GM10847 (cell line): Measurements from ENCODE around the gene RAI1.

Source experiments
- POLR2A ChIP-seq: IDR thresholded peaks from 2 replicates; pipeline ENCODE4 v1.6.1; 2011; ENCODE audit not compliant: insufficient read length; ENCODE audit errors: extremely low read depth

Gene RAI1

DNA sequence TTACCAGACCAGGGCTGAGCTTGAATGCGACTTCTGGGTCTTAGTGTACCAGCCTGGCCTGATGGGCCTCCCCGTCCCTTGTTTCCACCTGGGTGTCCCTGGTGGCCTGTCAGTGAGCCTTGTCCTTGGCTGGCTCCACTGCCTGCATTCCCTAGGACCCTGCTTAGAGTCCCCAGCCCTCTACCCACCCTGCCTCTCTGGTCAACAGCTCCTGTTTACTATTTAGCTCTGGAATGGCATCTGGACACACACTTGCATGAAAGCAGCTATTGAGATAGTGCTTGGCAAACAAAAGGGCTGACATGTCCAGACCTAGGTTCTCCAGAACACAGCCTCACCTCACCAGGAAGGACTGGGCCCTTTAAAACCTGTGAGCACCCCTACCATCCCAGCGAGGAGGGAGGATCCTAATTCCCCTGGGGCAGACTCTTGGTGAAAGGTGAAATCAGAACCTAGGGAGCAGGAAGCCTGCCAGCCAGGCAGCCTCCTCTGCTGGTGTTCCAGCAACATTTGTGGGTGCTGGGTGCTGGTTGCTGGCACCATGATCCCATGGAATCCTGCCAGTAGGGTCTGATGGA is 38.8 kb downstream of the RAI1 start:
- no peak for TF ChIP-seq POLR2A

DNA sequence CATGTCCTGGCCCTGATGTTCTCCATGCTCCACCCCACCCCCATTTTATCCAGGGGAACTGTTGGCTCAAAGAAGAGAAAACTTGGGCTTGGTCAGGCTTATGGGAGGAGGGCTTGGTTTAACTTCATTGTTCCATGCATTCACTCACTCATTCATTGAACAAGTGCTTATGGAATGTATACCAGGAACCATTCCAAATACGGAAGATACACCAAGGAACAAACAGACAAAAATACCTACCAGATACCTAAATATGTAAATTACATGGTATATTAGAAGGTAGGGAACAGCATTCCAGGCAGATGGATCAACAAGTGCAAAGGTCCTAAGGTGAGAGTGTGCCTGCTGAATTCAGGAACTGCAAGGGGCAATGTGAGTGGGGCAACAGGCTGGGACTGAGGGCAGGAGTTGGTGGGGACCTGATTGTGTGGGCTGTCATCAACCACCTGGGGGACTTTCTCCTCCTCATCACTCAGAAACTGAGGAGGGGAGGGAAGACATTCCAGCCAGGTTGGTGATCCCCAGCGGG is 39.9 kb downstream of the RAI1 start:
- no peak for TF ChIP-seq POLR2A

DNA sequence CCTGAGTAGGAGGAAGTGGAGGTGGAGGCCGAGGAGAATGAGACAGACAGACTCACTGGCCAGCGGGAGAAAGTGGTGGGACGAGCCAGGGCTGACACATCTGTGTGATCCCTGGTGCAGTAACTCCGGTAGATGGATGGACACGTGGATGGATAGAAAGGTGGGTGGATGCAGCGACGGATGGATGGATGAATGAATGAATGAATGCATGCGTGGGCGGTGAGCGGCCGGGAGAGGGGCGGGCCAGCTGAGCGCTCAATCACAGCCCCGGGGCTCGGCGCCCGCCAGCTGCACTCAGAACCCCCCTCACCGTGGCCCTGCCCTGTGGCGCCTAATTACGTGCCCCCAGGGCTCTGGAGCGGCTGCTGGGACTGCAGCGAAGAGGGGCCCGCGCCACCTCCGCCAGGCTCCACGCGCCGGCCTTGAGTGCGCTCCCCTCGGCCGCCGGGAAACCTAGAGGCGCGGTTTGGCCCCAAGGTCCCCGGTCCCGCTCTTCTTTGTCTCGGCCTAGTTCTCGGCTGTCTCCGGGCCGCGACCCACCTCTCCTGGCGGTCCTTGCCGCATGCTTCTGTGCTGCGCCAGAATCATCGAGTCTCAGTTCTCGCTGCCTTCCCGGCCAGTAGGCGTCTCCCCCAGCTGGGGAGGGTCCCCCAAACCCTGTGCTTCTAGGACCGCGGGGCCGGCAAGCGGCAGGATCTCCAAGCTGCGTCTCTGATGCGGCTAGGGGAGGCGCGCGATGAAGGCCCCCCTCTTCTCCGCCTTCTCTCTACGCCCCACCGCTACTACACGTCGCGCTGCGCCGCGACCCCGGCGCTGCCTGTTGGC is 41.0 kb downstream of the RAI1 start:
- no peak for TF ChIP-seq POLR2A

DNA sequence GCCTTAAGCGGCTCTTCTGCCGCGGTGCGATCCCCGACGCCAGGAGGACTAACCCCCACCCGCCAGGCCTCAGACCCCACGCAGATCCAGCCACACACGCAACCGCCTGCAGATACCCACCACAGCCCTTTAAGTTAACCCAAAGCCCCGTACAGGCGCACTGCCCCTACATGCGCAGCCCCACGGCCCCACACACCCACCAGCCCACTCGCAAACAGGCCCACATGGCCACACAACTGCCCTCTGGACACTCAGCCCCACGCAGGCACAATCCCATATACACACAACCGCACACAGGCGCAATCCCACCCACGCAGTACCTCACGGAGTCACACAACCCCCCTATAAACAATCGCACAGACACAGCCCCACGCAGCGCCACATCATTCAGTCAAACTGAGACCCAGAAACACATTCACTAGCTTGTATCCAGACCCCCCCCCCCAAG is 41.7 kb downstream of the RAI1 start:
- TF ChIP-seq POLR2A: no peak

DNA sequence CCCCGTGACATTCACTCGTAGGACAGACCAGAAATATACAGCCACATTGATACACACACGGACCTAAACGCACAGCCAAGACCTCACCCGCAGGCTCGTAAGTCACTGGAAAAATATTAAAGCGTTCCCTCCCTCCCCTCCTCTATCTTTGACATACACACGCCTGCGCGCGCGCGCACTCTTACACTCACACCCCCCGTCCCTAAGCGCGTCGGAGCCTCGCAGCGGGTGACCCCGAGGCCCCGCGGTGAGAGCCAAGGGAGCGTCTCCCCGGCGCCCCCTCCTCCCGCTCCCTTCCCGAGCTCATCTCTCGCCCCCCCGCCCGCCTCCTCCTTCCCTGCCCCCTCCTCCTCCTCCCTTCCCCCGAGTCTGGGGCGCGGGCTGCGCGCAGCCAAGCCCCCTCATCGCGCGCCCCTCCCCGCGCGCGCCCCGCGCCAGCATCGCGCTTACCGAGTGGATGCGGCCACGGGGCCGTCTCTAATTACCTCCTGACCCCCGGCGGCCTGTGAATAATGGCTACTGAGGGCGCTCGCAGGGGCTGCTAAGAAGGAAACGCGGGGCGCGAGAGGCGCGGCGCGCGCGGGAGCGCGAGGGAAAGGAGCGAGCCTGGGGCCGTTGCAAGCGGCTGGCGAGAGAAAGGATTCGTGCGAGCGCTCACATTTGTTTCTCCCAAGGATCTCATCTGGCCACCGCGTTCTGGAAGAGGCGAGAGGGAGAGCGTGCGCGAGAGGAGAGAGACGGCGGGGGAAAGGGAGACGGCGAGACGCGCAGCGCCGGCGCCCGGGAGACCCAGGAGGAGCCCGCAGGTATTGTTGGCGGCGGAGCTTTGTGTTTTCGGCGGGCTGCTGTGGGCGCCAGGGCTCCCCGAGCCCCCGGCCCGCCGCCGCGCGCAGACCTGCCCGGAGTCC is 42.4 kb downstream of the RAI1 start:
- peak; percentile 10 for TF ChIP-seq POLR2A

DNA sequence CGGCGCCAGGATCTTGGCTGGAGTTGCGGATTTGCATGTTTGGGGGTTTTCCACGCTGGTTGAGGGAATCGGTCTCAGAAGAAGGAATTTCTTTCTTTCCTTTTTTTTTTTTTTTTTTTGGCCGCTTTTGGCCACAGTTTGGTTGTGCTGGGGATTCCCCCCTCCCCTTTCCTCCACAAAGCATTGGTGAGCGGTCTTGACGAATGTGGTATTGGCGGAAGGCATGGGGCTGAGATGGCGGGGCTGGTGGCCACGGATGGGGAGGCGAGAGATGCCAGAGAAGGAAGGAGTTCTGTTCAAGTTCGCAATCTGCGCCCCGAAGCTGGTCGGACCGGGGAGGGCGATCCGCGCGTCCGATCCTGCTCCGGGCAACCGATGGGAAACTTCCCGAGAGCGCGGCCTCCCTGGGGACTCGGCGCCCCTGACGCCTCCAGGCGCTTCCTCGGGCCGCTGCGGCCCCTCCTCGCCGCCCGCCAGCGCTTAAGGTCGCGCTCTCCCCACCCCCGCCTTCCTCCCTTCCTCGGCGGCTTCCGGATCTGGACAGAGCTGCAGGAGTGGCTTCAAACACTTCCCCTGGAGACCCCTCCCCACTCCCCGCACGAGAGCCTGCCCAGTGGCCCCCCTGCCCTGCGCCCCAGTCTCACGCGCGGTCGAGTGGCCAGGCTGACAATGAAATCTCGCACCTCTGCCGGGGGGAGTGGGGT is 43.2 kb downstream of the RAI1 start:
- no peak for TF ChIP-seq POLR2A

DNA sequence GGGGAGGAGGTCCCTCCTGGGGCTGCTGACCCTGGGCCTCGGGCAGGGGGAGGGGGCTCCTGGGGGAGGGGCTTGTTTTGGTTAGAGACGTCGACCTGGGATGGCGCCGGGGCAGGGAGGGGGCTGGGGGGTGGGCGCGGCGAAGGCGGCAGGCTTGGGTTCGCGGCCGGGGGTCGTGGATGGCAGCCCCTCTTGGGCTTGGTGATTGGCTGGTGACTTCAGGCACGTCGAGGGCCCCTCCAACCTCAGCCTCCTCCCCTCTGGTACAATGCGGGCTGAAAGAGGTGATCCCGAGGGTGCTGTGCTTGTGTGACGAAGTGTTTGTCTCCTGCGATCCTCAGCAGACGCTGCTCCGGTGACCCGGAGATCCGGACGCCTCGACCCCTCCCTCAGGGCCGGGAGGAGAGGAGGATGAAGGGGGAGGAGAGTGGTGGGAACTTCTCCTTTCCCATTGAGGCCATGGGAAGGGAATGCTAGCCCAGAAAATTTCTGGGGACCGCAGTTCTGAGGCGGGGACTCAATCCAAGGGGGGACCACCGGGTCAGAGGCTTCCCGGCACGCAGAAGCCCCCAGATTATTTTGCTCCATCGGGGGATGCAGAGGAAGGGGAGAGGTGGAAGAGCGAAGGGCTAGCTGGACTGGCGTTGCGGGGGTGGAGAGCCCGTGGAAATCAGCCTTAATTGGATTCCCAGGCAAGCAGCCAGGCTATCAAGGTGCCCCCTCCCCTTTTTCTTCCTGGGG is 43.9 kb downstream of the RAI1 start:
- no peak for TF ChIP-seq POLR2A

DNA sequence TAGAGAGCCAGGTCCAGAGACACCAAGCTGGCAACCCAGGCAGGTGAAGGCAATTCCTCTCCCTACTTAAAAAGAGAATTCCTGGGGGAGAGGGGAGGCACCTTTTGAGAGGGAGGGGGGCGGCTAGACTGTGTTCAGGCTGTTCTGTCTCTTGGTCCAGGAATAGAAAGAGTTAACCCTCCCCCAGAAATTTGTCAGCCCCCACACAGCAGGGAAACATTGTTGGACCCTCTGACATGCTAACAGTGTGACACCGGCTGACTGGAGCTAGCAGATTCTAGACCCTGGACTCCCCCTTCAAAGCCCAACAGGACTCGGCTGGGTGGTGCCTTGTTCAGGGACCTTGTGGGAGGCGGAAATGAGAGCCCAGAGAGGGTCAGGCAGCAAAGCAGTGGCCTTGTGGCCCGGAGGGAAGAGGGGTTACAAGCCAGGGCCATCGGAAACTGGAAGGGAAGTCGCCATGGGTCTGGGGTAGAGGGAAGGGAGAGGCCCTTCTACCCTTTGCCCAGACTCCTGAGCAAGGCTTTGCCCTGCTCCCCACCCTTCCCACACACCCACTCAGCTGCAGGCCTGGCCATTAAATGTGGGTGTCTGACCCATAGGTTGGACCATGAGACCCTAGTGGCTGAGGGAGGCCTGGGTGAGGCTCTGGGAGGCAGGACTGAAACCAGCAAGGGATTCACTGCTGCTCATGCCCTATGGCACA is 44.6 kb downstream of the RAI1 start:
- no peak for TF ChIP-seq POLR2A

DNA sequence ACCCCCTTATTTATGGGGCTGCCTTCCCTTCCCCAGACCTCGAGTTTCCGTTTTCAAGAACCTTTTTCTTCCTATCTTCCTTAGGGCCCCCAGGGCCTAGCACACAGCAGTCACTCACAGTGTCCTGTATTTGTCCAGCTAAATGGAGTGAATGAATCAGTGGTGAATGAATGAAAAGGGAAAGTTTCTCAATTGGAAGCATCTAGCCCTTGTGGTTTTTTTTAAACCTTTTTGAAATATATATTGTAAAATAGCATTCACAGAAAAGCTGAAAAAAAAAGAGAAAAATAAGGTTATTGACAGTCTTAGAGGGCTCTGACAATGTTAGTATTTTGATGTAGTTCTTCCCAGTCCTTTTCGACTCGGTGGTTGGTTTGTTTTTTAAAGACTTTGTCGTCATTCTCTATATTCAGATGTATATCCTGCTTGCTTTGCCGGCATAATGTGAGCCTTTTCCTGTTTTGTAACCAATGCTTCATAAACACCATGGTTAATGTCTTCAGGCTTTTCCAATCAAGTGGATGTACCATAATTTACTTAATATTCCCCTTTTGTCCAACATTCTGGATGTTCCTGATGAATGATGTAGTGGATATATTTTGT is 45.3 kb downstream of the RAI1 start:
- TF ChIP-seq POLR2A: no peak

DNA sequence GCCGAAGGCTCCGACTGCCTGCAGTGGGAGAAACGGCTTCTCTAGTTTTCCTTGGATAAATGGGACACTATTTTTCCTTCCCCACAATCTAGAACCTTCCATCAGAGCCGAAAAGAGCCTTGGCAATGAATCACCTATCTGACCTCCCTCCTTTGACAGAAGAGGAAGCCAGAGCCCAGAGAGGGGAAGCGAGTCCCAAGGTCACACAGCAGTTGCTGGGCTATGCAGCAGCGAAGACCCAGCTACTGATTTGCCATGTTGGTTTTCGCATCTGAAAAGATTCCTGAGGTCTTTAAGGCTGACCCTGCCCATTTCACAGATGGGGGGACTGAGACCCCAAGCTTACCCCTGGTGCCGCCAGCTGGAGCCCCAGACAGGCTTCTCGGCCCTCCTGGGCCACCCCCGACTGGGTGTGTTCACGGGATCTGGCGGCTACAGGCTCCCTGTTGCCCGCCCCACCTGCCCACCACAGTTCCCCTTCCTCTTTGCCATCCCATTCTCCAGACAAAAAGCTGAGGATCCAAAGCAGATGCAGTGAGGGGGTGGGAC is 45.9 kb downstream of the RAI1 start:
- no peak for TF ChIP-seq POLR2A

DNA sequence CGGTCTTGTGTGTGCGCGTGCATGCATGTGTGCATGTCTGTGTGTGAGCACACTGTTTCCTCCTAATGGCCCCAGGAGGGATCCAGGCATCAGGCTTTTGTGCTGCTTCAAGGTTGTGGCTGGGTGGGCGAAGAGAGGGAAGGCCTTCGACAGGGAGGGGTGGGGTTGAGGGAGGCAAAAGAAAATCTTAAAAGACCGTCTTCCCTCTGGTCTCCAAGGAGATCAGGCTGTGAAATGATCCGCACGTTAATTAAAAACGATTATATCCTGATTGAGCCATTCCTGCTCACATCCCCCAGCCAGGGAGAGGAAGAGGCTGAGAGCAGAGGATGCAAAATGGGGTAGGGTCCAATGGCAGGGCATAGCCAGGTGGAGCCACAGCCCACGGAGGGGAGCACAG is 46.9 kb downstream of the RAI1 start:
- no peak for TF ChIP-seq POLR2A

DNA sequence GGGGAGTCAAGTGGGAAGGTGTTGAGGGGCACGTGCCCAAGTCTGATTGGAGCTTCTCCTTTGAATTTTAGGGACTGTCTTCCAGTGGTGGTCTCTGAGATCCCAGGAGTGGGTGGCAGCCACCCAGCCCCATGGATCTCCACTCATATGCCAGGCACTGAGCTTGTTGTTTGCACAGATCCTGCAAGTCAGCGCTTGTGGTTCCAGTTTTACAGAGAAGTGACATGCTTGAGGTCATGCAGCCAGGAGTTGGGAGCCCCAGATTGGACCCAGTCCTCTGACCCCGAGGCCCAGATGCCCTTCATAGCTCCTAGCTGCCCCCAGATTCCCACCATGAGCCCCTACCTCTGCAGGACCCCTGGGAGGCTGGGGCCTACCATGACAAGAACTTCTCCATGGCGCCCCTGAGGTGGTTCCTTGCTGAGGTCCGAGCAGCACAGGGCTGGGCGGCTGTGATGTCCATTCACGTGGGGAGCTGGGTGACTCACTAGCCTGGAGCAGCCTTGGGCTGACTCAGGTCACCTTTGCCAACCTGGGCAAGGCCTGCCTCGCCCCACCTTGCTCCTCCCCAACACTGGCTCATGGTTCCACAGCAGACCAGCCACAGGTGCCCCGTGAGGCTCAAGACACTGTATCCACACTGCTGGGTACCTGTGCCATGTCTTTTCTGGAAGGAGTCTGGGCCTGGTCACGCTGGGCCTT is 47.4 kb downstream of the RAI1 start:
- TF ChIP-seq POLR2A: no peak
